ENCODE results near the gene MT1H.
A peak's percentile ranks its signal among the peaks of the same experiment; 100 is the strongest.
"Not testable (repeated sequence)": the region's sequence is repeated elsewhere in the genome, so short reads cannot be mapped to it uniquely, and the experiment has no call there.

Gene MT1H

DNA sequence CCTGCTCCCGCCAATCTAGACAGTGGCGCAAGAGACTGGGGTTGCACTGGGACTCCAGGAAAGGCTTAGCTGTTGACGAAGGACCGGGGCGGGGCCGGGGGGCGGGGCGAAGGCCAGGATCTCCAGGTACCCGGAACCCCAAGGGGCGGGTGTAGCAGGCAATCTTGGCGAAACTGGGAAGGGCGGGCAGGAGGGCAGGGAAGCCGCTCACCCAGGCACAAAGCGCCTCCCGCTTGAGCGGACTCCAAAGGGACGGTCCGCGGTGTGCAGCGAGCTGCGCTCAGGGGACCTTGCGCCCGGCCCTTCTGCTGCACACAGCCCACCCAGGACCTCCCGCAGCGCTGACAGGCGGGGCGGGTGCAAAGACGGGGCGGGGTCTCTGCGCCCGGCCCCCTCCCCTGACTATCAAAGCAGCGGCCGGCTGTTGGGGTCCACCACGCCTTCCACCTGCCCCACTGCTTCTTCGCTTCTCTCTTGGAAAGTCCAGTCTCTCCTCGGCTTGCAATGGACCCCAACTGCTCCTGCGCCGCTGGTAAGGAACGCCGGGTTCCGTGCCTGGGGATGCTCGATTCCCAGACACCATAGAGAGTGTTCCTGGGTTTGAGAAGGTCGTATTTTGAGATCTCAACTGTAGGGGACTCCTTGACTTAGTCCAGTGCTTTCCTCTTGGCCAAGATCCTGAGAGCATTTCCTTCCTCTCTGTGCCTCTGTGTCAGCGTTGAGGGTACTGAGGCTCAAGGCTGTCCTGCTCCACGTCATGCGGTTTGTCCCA is 11.9 kb upstream of the MT1H start, which contains the start of gene MT1F:
Gene MT1F (plus strand): TSS at position 405 of the 772 bp plus-strand sequence. CDS start 100 bp downstream, at position 505.
- H3K4me3 ChIP-seq = peak within 1 kb of the TSS; percentile 31 to 66 (median 52)
- H3K27ac ChIP-seq = peak within 1 kb of the TSS in 20 of 21 experiments; percentile 7 to 83 (median 69)

DNA sequence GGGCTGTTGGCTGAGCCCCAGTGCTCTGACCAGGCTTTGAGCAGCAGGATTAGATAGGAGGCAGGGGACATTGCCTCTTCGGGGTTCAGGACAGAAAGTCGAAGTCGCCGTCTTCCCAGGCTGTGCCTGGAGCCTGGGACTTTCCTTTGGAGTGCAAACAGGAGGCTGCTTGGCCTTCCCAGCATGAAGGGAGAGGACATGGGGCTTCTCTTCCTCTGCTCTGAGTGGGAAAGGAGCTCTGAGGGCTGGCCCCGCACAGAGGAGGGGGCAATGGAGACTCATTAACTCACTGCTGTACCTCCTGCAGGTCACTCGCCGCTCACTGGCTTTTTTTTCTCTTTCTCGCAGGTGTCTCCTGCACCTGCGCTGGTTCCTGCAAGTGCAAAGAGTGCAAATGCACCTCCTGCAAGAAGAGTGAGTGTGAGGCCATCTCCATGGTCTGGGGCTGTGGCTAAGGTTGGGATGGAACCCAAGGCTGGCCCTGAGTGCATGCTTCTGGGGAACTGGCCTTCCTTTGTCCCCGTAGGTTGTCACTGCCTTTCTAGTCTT is 11.2 kb upstream of the MT1H start:
- Histone ChIP-seq H3K27ac (peak overlapping the region in 13 of 21 experiments; percentile 7 to 79 (median 71)), H3K4me3 (peak overlapping the region; percentile 31 to 66 (median 52))

DNA sequence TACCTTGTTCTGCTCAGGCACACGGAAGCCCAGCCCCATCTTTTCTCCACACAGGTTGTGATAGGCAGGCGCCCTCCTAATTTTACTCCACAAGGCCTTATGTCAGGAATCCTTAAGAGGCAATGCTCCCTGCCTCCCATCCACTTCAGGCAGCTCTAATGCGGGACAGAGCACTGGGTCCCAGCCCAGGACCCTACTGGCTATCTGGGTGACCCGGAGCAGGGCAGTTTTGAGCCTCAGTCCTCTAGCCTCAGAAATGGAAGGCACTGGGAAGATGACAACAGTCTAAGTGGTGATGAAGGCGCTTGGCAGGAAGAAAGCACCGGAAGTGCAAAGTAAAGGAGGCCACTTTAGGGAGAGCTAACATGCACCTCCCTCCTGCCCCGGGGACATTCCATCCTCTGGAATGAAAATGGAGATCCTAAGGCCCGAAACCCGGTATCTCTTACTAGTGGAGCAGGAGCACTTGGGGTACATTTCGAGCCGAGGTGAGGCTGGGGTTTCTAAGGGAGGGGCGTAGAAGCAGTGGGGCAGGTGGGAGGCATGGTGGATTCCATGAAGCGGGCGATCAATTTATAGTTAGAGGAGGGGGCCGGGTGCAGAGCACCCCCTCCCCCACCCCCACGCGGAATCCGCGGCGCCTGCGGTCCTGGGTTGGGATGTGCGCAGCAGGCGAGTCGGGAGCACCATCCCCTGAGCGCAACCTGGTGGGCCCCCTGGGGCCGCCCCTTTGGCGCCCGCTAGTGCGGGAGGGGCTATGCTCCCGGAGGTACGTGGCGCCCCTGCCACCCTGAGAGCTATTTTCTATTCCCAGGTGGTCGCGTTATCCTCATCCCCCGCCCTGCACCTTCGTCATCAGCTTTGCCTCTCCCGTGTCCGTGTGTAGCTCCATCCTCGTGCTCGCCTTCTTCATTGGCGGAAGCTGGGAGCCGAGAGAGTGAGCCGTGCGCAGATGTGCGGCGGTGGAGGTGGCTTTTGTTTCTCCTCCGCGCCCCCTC is 7.0 kb upstream of the MT1H start:
- peak overlapping the region in 4 of 21 experiments; percentile 2 to 27 (median 16) for H3K27ac ChIP-seq

DNA sequence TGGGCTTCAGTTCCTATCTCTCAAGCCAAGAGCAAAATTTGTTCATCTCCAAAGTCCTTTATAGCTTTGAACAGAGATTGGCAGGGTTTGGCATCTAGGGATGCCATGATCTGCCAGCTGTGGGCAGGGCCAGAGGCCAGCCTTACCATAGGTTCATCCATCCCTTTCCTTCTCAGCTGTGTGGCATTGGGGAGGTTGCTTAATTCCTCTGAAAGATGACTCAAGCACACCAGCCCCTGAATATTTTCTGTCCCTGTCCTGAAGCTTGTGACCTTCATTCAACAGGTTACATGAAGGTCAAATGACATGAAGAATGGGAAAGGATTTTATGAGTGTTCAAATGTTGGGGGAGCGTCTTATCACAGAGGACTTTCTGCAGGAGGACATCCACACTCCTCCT is 5.1 kb upstream of the MT1H start:
- H3K4me3 ChIP-seq = no peak overlapping the region
- no peak overlapping the region for H3K27ac ChIP-seq

More for the DNA sequence above, 7.0 kb upstream of the MT1H start:
- peak overlapping the region in 4 of 7 experiments; percentile 10 to 27 (median 19) for H3K4me3 ChIP-seq

DNA sequence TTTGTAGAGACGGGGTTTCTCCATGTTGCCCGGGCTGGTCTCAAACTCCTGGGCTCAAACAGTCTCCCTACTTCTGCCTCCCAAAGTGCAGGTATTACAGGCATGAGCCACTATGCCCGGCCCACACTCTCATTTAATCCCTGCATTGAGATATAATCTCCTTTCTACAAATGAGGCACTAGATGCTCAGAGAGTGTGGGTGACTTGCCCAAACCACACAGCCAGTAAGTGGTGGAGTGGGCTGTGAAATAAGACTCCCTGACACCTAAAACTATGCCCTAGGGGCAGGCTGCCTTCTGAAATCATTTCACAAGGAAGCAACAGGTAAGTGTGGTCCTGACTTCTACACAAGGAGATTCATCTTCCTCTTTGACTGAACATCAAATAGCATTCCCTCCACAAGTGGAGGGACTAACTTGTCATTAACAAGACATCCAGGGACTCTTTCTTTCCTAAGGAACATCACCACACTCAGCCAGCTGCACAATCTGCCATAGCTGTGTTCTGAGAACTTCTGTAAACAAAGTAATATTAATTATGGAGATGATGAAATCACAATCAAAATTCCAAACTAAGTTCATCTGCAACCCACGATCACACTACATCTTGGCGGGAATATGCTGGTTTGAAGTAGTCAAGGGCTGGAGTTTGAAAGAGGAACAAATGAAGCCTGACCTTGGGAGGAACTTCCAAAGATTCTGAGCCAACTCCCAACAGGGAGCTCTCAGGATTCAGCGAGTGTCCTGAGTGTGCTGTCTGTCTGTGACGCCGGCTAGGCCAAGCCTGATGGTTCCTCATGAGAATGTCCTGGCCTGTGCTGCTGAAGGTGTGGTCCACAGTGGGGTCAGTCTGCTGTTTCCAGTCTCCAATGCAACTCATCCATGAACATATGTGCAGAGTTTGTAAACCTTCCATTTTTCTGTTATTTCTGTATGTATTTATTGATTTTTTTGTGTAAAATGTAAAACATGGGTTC is 4.0 kb upstream of the MT1H start:
- not testable (repeated sequence) for H3K27ac ChIP-seq, H3K4me3 ChIP-seq

DNA sequence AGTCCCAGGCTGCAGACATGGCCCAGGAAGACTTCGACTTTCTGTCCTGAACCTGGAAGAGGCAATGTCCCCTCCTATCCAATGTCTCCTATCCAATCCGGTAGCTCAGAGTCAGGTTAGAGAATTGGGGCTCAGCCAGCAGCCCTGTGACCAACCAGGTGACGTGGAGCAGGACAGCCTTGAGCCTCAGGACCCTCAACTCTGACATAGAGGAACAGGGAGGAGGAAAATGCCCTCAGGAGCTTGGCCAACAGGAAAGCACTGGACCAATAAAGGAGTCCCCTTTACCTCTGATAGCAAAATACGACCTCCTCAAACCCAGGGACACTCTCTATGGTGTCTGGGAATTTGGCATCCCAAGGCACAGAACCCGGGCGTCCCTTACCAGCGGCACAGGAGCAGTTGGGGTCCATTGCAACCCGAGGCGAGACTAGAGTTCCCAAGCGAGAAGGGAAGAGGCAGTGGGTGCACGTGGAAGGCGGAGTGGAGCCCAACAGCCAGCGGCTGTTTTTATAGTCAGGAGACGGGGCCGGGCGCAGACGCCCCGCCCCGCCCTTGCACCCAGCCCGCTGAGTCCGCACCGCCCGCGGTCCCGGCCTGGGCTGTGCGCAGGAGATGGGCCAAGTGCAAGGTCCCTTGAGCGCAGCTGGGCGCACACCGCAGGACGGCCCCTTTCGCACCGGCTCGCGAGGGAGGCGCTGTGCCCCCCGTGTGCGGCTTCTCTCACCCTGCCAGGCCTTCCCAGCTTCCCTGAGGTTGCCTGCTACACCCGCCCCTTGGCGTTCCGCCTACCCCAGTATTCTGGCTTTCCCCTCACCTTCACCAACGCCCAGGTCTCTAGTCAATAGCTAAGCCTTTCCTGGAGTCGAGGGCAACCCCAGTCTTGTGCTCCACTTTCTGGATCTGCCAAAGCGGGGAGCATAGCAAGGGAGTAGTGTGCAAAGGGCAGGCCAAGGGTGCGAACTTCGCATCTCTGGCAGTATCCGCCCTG is 1.7 kb upstream of the MT1H start, which contains the start of gene MT1G:
Gene MT1G (minus strand): TSS at position 485 of the 991 bp plus-strand sequence. CDS start 72 bp downstream, at position 413.
- H3K27ac ChIP-seq = peak within 1 kb of the TSS in 1 of 21 experiments; percentile 39
- H3K4me3 ChIP-seq = peak within 1 kb of the TSS in 3 of 7 experiments; percentile 20 to 30 (median 24)

DNA sequence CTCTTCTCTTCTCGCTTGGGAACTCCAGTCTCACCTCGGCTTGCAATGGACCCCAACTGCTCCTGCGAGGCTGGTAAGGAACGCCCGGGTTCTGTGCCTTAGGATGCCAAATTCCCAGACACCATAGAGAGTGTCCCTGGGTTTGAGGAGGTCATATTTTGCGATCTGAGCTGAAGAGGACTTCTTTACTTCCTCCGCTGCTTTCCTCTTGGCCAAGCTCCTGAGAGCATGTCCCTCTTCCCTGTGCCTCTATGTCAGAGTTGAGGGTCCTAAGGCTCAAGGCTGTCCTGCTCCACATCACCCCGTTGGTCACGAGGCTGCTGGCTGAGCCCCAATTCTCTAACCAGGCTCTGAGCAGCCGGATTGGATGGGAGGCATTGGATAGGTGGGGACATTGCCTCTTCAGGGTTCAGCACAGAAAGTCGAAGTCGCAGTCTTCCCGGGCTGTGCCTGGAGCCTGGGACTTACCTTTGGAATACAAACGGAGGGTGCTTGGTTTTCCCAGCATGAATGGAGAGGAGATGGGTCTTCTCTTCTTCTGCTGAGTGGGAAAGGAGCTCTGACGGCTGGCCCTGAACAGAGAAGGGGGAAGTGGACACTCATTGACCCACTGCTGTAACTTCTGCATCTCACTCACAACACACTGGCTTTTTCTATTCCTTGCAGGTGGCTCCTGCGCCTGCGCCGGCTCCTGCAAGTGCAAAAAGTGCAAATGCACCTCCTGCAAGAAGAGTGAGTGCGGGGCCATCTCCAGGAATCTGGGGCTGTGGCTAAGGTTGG is 416 bp downstream of the MT1H start:
- Histone ChIP-seq H3K4me3 (peak overlapping the region in 1 of 7 experiments; percentile 2), H3K27ac (no peak overlapping the region)

DNA sequence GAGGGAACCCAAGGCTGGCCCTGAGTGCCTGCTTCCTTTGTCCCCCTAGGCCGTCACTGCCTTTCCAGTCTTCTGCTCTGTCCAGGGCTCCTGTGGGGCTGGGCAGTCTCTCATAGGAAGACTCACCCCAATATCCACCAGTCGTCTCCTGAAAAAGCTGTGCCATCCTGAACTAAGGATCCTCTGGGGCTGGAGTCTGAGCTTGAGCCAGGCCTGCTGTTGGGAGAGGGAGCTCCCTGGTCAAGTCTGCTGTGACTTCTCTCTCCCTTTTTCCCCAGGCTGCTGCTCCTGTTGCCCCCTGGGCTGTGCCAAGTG is 963 bp downstream of the MT1H start:
- H3K4me3 ChIP-seq = no peak overlapping the region
- no peak overlapping the region for H3K27ac ChIP-seq

DNA sequence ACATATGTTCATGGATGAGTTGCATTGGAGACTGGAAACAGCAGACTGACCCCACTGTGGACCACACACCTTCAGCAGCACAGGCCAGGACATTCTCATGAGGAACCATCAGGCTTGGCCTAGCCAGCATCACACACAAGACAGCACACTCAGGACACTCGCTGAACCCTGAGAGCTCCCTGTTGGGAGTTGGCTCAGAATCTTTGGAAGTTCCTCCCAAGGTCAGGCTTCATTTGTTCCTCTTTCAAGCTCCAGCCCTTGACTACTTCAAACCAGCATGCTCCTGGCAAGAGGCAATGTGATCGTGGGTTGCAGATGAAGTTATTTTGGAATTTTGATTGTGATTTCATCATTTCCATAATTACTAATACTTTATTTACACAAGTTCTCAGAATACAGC is 2.1 kb downstream of the MT1H start:
- not testable (repeated sequence) for H3K27ac ChIP-seq, H3K4me3 ChIP-seq

DNA sequence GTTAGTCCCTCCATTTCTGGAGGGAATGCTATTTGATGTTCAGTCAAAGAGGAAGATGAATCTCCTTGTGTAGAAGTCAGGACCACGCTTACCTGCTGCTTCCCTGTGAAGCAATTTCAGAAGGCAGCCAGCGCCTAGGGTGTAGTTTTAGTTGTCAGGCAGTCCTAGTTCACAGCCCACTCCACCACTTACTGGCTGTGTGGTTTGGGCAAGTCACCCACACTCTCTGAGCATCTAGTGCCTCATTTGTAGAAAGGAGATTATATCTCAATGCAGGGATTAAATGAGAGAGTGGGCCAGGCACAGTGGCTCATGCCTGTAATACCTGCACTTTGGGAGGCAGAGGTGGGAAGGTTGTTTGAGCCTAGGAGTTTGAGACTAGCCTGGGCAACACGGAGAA is 2.6 kb downstream of the MT1H start:
- not testable (repeated sequence) for H3K4me3 ChIP-seq, H3K27ac ChIP-seq

DNA sequence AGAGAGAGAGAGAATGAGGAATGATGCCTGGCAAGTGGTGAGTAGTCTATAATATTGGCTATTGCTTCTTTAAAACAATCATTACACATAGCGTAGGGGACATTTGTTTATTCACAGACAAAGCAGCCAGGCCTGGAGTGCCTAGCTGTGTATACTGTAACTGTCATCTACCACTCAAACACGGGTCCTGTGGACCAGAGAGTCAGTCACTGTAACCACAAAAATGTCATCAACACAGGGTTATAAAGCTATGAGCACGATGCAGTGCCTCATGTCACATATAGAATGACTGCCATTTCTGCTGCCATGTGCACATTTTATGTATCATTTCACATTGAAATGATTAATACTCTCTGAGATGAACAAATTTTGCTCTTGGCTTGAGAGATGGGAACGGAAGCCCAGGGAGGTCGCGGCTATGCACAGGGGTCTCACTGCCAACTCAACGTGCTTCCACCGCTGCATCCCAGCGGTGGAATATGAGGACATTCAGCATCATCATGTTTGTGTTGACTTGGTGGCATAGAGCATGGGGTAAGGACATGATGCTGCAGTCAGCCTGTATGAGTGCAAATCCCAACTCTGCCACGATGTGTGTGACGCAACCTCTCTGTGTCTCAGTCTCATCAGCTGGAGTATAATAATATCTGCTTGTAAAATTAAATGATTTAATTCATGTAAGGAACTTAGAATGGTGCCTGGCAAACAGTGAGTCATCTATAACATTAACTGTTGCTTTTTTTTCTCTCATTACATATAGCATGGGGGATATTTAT is 3.3 kb downstream of the MT1H start:
- Histone ChIP-seq H3K27ac (no peak overlapping the region), H3K4me3 (no peak overlapping the region)

DNA sequence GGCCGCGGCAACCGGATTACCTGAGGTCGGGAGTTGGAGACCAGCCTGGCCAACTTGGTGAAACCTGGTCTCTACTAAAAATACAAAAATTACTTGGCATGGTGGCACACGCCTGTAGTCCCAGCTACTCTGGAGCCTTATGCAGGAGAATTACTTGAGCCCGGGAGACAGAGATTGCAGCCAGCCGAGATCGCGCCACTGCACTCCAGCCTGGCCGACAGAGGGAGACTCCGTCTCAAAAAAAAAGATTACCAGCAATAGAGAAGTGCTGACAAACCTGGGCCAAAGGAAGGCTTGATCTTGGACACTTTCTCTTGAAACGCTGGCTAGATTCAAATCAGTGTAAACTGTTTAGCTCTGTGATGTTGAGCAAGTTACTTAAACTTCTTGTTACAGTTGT is 4.3 kb downstream of the MT1H start:
- no peak overlapping the region for H3K27ac ChIP-seq
- no peak overlapping the region for H3K4me3 ChIP-seq

DNA sequence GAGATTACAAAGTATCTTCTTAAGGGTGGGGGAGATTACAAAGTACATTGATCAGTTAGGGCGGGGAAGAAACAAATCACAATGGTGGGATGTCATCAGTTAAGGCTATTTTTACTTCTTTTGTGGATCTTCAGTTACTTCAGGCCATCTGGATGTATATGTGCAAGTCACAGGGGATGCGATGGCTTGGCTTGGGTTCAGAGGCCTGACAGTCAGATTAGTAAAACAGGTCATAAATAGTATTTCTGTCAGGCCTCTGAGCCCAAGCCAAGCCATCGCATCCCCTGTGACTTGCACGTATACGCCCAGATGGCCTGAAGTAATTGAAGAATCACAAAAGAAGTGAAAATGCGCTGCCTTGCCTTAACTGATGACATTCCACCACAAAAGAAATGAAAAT is 5.0 kb downstream of the MT1H start:
- H3K4me3 ChIP-seq, H3K27ac ChIP-seq: not testable (repeated sequence)

DNA sequence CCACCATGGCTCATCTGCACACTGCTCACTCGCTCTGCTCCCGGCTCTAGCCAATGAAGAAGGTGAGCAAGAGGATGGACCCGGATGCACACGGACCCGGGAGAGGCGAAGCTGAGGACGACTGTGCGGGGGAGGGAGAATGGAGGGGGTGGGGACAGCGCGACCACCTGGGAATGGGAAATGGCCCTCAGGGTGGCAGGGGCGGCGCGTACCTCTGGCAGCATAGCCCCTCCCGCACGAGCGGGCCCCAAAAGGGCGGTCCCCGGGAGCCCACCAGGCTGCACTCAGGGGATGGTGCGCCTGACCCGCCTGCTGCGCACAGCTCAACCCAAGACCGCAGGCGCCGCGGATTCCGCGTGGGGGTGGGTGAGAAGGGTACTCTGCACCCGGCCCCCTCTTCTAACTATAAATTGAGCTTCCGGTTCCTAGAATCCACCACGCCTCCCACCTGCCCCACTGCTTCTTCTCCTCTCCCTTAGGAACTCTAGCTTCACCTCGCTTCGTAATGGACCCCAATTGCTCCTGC is 6.1 kb downstream of the MT1H start:
- H3K27ac ChIP-seq = no peak overlapping the region
- H3K4me3 ChIP-seq = peak overlapping the region in 4 of 7 experiments; percentile 4 to 23 (median 11)

DNA sequence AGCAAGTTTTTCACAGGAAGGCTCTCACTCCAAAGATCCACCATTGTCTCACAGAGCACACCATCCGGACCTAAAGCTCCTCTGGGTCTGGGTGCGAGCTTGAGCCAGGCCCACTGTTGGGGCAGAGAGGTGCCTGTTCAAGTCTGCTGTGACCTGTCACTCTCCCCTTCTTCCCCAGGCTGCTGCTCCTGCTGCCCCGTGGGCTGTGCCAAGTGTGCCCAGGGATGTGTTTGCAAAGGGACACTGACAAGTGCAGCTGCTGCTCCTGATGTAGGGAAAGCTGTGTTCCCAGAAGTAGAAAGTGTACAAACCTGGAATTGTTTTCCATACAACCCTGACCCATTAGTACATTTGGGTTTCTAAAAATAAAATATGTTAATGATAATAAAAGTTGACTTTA is 7.9 kb downstream of the MT1H start:
- no peak overlapping the region for H3K27ac ChIP-seq
- no peak overlapping the region for H3K4me3 ChIP-seq
